Stimulated activated CD4-positive, alpha-beta T cell treated with anti-CD3 and anti-CD28 coated beads, TNF-alpha, amount 100 ng/mL, for 1 hour (primary cell): ENCODE data around the gene MT1H.
"Not testable (repeated sequence)": the region's sequence is repeated elsewhere in the genome, so short reads cannot be mapped to it uniquely, and the experiment has no call there.

ENCODE experiments used
- DNase-seq, 3 donors: peaks; one replicate each; pipeline ENCODE4 v3.0.0-alpha.2; 2020; ENCODE audit warnings: low read depth in 3 of 3, low spot score in 1 of 3

MT1H gene

GRCh38 chr16:56669005-56669839, at the start of gene MT1H:
Gene MT1H (plus strand): TSS chr16:56669814. CDS start chr16:56669885, 71 bp downstream.
- DNase-seq = no peak

GRCh38 chr16:56620339-56620897, 49.2 kb upstream of the MT1H start:
- DNase-seq = no peak

GRCh38 chr16:56621665-56622445, 47.8 kb upstream of the MT1H start:
- not testable (repeated sequence) for DNase-seq

- DNase-seq = not testable (repeated sequence)
Measured at GRCh38 chr16:56623184-56623583, 46.4 kb upstream of the MT1H start.

GRCh38 chr16:56623637-56624036, 46.0 kb upstream of the MT1H start:
- no peak for DNase-seq

GRCh38 chr16:56625140-56625942, 44.3 kb upstream of the MT1H start, which contains the start of gene MT1E:
Gene MT1E (plus strand): TSS chr16:56625781. CDS start chr16:56625852, 71 bp downstream.
- DNase-seq = peak in 1 of 3 donors; percentile 59

- no peak for DNase-seq
Measured at GRCh38 chr16:56625943-56626654, 43.5 kb upstream of the MT1H start.

GRCh38 chr16:56626685-56627084, 42.9 kb upstream of the MT1H start:
- no peak for DNase-seq

- no peak for DNase-seq
Measured at GRCh38 chr16:56628486-56629350, 40.9 kb upstream of the MT1H start.

- no peak for DNase-seq
Measured at GRCh38 chr16:56629531-56629930, 40.1 kb upstream of the MT1H start.

- no peak for DNase-seq
Measured at GRCh38 chr16:56630134-56630533, 39.5 kb upstream of the MT1H start.

GRCh38 chr16:56631197-56631596, 38.4 kb upstream of the MT1H start:
- no peak for DNase-seq

- DNase-seq = no peak
Measured at GRCh38 chr16:56631832-56632155, 37.8 kb upstream of the MT1H start.

GRCh38 chr16:56632156-56632847, 37.3 kb upstream of the MT1H start, which contains the start of gene MT1M:
Gene MT1M (plus strand): TSS chr16:56632659. CDS start chr16:56632732, 73 bp downstream.
- DNase-seq = no peak

GRCh38 chr16:56632848-56633365, 36.7 kb upstream of the MT1H start:
- DNase-seq = no peak

GRCh38 chr16:56633535-56633934, 36.1 kb upstream of the MT1H start:
- DNase-seq = no peak

GRCh38 chr16:56634715-56635440, 34.7 kb upstream of the MT1H start:
- no peak for DNase-seq

- no peak for DNase-seq
Measured at GRCh38 chr16:56635441-56635967, 34.1 kb upstream of the MT1H start.
